ENCODE measurements around the gene CCM2. TPM values are rescaled to one million over a fixed set of nuclear protein-coding genes. Genes with fewer than 3 reads are reported as not detected.
"Not testable (repeated sequence)": the region's sequence is repeated elsewhere in the genome, so short reads cannot be mapped to it uniquely, and the experiment has no call there.

The CCM2 gene
- total RNA-seq, 1 donor from 2014 or later, result 28.7 TPM

- Histone ChIP-seq H3K9me3 (ENCODE audit: control insufficient read depth in 3 of 3, low read length in 3 of 3) (no peaks in the 10 kb centered on the region), H3K4me3 (ENCODE audit: low read length in 3 of 3) (no peak overlapping the region), H3K36me3 (ENCODE audit: control insufficient read depth in 3 of 3, insufficient read depth in 3 of 3, low read length in 3 of 3) (peaks cover 13 to 18% (median 15%) of the 10 kb centered on the region in 3 donors), H3K4me1 (ENCODE audit: control insufficient read depth in 3 of 3, insufficient read depth in 3 of 3, low read length in 3 of 3) (peaks cover 17 to 38% (median 22%) of the 10 kb centered on the region in 3 donors), H3K27ac (ENCODE audit: low read depth, low read length) (no peak overlapping the region), H3K27me3 (ENCODE audit: control insufficient read depth in 3 of 3, insufficient read depth in 3 of 3, low read length in 3 of 3) (no peaks in the 10 kb centered on the region), H3K9ac (ENCODE audit: low read depth in 1 of 3, low read length in 3 of 3) (no peak overlapping the region)
Observed at GRCh38 chr7:44988701-44989100, 11.3 kb upstream of the CCM2 start.

- Histone ChIP-seq H3K4me1 (ENCODE audit: control insufficient read depth in 3 of 3, insufficient read depth in 3 of 3, low read length in 3 of 3) (peaks cover 17 to 33% (median 22%) of the 10 kb centered on the region in 3 donors), H3K36me3 (ENCODE audit: control insufficient read depth in 3 of 3, insufficient read depth in 3 of 3, low read length in 3 of 3) (peaks cover 9 to 14% (median 11%) of the 10 kb centered on the region in 3 donors), H3K9ac (ENCODE audit: low read depth in 1 of 3, low read length in 3 of 3) (no peak overlapping the region), H3K4me3 (ENCODE audit: low read length in 3 of 3) (no peak overlapping the region), H3K9me3 (ENCODE audit: control insufficient read depth in 3 of 3, low read length in 3 of 3) (no peaks in the 10 kb centered on the region), H3K27me3 (ENCODE audit: control insufficient read depth in 3 of 3, insufficient read depth in 3 of 3, low read length in 3 of 3) (no peaks in the 10 kb centered on the region), H3K27ac (ENCODE audit: low read depth, low read length) (no peak overlapping the region)
Observed at GRCh38 chr7:44989132-44989531, 10.9 kb upstream of the CCM2 start.

DNA sequence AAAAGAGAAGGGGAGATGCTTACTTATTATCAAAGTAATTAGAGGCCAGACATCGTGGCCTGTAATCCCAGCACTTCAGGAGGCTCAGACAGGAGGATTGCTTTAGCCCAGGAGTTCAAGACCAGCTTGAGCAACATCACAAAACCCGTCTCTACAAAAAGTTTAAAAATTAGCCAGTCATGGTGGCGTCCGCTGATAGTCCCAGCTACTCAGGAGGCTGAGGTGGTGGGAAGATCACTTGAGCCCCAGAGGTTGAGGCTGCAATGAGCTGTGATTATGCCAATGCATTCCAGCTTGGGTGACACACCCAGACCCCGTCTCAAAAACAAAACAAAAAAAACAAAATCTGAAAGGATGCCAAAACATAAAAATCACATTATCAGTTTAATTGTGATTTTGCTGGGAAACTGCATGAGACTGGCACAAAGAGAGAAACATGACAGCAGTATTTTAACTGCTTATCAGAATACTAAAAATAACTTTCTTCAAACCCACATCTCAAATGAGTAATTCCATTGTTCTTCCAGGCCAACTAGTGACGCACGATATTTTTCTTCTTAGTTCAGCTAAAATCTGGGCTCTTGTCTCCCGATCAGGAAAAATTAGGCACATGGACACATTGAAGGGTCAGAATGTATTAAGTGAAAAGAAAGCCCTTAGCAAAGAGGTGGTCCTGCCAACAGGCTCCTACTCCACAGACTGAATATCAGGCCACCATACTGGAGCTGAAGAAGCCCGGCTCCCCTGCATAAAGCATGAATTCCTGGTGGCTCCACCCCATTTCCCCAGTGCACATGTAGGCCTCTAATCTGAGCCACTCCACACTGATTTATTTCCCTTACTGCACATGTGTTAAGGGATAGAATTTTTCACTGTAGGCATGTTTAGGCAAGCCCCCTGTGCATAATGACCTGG, 9.6 kb upstream of the CCM2 start:
- Histone ChIP-seq H3K27ac (ENCODE audit: low read depth, low read length) (peak overlapping the region; percentile 18), H3K4me1 (ENCODE audit: control insufficient read depth in 3 of 3, insufficient read depth in 3 of 3, low read length in 3 of 3) (peaks cover 13 to 21% (median 16%) of the 10 kb centered on the region in 3 donors), H3K36me3 (ENCODE audit: control insufficient read depth in 3 of 3, insufficient read depth in 3 of 3, low read length in 3 of 3) (peaks cover under 1 to 1% (median 1%) of the 10 kb centered on the region in 3 donors), H3K9ac (ENCODE audit: low read depth in 1 of 3, low read length in 3 of 3) (no peak overlapping the region), H3K4me3 (ENCODE audit: low read length in 3 of 3) (no peak overlapping the region), H3K9me3 (ENCODE audit: control insufficient read depth in 3 of 3, low read length in 3 of 3) (no peaks in the 10 kb centered on the region), H3K27me3 (ENCODE audit: control insufficient read depth in 3 of 3, insufficient read depth in 3 of 3, low read length in 3 of 3) (no peaks in the 10 kb centered on the region)

GRCh38 chr7:44992004-44992795, 7.8 kb upstream of the CCM2 start:
- H3K9ac ChIP-seq (ENCODE audit: low read depth in 1 of 3, low read length in 3 of 3); H3K27ac ChIP-seq (ENCODE audit: low read depth, low read length); H3K36me3 ChIP-seq (ENCODE audit: control insufficient read depth in 3 of 3, insufficient read depth in 3 of 3, low read length in 3 of 3); H3K4me3 ChIP-seq (ENCODE audit: low read length in 3 of 3); H3K27me3 ChIP-seq (ENCODE audit: control insufficient read depth in 3 of 3, insufficient read depth in 3 of 3, low read length in 3 of 3); H3K4me1 ChIP-seq (ENCODE audit: control insufficient read depth in 3 of 3, insufficient read depth in 3 of 3, low read length in 3 of 3); H3K9me3 ChIP-seq (ENCODE audit: control insufficient read depth in 3 of 3, low read length in 3 of 3): not testable (repeated sequence)

DNA sequence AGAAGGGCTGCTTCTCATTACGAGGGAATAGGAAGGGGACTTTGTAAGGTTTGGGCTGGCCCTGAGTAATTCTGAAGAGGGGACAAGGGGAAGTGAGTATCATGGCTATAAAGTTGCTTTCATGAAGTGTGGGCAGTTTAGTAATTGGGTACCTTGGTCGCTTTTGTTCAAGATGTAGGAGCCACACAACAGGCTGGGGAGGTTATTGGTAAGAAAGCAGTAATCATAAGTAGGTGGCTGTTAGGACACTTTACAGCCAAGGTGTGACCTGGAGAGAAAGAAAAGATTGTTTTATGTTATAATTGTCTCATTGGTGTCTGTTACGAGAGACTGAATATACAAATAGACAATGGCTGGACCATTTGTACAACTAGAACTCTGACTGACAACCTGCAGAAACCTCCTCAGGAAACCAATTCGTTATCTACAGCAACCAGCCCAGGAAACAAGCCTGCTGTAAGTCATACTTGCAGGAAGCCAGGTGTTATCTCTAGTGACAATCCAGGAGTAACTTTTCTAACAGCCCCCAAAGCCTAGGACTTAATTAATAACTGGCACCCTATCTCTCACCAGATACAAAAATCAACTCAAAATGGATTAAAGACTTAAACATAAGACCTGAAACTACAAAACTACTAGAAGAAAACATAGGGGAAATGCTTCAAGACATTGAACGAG, 5.0 kb upstream of the CCM2 start:
- Histone ChIP-seq H3K4me1 (ENCODE audit: control insufficient read depth in 3 of 3, insufficient read depth in 3 of 3, low read length in 3 of 3) (no peaks in the 10 kb centered on the region), H3K27ac (ENCODE audit: low read depth, low read length) (no peak overlapping the region), H3K9me3 (ENCODE audit: control insufficient read depth in 3 of 3, low read length in 3 of 3) (no peaks in the 10 kb centered on the region), H3K9ac (ENCODE audit: low read depth in 1 of 3, low read length in 3 of 3) (no peak overlapping the region), H3K27me3 (ENCODE audit: control insufficient read depth in 3 of 3, insufficient read depth in 3 of 3, low read length in 3 of 3) (no peaks in the 10 kb centered on the region), H3K4me3 (ENCODE audit: low read length in 3 of 3) (no peak overlapping the region), H3K36me3 (ENCODE audit: control insufficient read depth in 3 of 3, insufficient read depth in 3 of 3, low read length in 3 of 3) (no peaks in the 10 kb centered on the region)

DNA sequence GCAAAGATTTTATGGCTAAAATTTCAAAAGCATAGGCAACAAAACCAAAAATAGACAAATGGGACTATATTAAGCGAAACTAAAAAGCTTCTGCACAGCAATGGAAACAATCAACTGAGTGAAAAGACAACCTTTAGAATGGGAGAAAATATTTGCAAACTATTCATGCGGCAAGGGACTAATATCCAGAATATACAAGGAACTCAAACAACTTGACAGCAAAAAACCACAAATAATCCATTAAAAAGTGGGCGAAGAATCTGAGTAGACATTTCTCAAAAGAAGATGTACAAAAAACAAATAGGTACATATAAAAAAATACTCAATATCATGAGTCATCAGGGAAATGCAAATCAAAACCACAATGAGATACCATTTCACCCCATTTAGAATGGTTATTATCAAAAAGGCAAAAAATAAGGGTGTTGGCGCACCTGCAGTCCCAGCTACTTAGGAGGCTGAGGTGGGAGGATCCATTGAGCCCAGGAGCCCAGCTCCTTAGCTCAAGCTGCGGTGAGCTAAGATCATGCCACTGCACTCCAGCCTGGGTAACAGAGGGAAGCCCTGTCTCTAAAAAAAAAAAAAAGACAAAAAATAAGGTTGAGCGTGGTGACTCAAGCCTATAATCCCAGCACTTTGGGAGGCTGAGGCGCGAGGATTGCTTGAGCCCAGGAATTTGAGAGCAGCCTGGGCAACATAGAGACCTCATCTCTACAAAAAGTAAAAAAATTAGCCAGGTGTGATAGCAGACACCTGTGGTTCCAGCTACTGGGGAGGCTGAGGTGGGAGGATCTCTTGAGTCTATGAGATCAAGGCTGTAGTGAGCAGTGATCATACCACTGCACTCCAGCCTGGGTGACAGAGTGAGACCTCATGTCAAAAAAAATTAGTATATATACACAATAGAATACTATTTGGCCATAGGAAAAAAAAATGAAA, 4.2 kb upstream of the CCM2 start:
- Histone ChIP-seq H3K4me3 (ENCODE audit: low read length in 3 of 3) (no peak overlapping the region), H3K9me3 (ENCODE audit: control insufficient read depth in 3 of 3, low read length in 3 of 3) (no peaks in the 10 kb centered on the region), H3K36me3 (ENCODE audit: control insufficient read depth in 3 of 3, insufficient read depth in 3 of 3, low read length in 3 of 3) (no peaks in the 10 kb centered on the region), H3K27ac (ENCODE audit: low read depth, low read length) (no peak overlapping the region), H3K9ac (ENCODE audit: low read depth in 1 of 3, low read length in 3 of 3) (no peak overlapping the region), H3K27me3 (ENCODE audit: control insufficient read depth in 3 of 3, insufficient read depth in 3 of 3, low read length in 3 of 3) (no peaks in the 10 kb centered on the region), H3K4me1 (ENCODE audit: control insufficient read depth in 3 of 3, insufficient read depth in 3 of 3, low read length in 3 of 3) (peaks cover 0 to 4% (median 3%) of the 10 kb centered on the region in 3 donors)

- Histone ChIP-seq H3K27me3 (ENCODE audit: control insufficient read depth in 3 of 3, insufficient read depth in 3 of 3, low read length in 3 of 3) (no peaks in the 10 kb centered on the region), H3K36me3 (ENCODE audit: control insufficient read depth in 3 of 3, insufficient read depth in 3 of 3, low read length in 3 of 3) (no peaks in the 10 kb centered on the region), H3K27ac (ENCODE audit: low read depth, low read length) (no peak overlapping the region), H3K9ac (ENCODE audit: low read depth in 1 of 3, low read length in 3 of 3) (peak overlapping the region in 1 of 3 donors; percentile 74), H3K4me3 (ENCODE audit: low read length in 3 of 3) (no peak overlapping the region), H3K4me1 (ENCODE audit: control insufficient read depth in 3 of 3, insufficient read depth in 3 of 3, low read length in 3 of 3) (peaks cover 9 to 23% (median 20%) of the 10 kb centered on the region in 3 donors), H3K9me3 (ENCODE audit: control insufficient read depth in 3 of 3, low read length in 3 of 3) (no peaks in the 10 kb centered on the region)
Observed at GRCh38 chr7:44998153-44998871, 1.7 kb upstream of the CCM2 start.

DNA sequence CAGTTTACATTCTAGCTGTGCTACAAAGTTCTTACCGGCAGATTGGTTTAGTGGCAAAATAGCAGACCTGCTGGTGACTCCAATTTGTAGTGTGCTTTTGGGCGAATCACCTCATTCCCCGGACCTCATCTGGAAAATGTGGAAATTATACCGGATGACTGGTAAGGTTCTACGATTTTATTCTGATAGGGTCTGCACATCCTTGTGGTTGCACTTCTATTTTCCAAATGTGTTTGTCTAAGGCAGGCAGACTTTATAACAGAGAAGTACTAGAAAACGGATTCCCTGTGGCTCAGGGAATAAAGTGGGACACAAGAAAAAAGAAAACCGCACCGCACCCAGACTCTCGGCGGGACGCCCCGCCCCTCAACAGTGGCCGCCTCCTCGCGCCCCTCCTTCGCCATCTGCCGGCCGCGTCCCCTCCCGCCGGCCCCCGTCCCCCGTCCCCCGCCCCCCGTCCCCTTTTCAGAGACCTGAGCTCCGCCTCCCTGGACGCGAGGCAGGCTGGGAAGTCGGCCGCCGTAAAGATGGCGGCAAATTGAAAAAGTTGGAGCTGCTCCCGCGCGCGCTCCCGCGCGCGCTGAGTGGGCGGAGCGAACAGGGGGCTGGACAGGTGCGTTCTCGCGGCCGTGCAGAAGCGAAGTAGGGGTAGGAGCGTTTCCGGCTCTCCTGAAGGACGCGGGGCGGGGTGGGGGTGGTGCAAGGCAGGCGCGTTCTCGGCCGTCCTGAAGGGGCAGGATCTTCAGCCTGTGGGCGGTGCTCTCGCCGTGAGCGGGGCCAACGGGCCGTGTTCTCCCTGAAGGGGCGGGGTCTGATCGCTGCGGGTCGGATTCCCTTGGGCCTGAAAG, 532 bp upstream of the CCM2 start:
- no peaks in the 10 kb centered on the region for H3K27me3 ChIP-seq (ENCODE audit: control insufficient read depth in 3 of 3, insufficient read depth in 3 of 3, low read length in 3 of 3)
- no peaks in the 10 kb centered on the region for H3K36me3 ChIP-seq (ENCODE audit: control insufficient read depth in 3 of 3, insufficient read depth in 3 of 3, low read length in 3 of 3)
- peak overlapping the region; percentile 74 to 83 (median 78) for H3K9ac ChIP-seq (ENCODE audit: low read depth in 1 of 3, low read length in 3 of 3)
- peak overlapping the region; percentile 76 for H3K27ac ChIP-seq (ENCODE audit: low read depth, low read length)
- H3K4me1 ChIP-seq (ENCODE audit: control insufficient read depth in 3 of 3, insufficient read depth in 3 of 3, low read length in 3 of 3), result peaks cover 9 to 23% (median 20%) of the 10 kb centered on the region in 3 donors
- no peaks in the 10 kb centered on the region for H3K9me3 ChIP-seq (ENCODE audit: control insufficient read depth in 3 of 3, low read length in 3 of 3)
- H3K4me3 ChIP-seq (ENCODE audit: low read length in 3 of 3), result peak overlapping the region; percentile 78 to 97 (median 79)

Measured in skeletal muscle tissue (tissue), 4 donors.